GM12878 (cell line): ENCODE data around the gene CACNA1D. TPM values are rescaled to one million over a fixed set of nuclear protein-coding genes. Genes with fewer than 3 reads are reported as not detected.

Experiments used
- ATAC-seq: fragments of 200-7000 bp; cut with Tn5 transposase; 3 replicates; pipeline ENCODE4 v1.9.1; 2020; ENCODE audit warnings: mild to moderate bottlenecking, moderate library complexity
- BruUV-seq: library from RNA; stranded (reverse); fragments of 400-500 nt; replicated peaks from 2 replicates; lab custom pipeline; 2021; lab: Mats Ljungman, UMichigan
- CTCF ChIA-PET: fragments of 300-600 bp; sonication (Branson Sonifier 250); formaldehyde crosslinking; extraction: SDS; loops from one replicate; lab custom pipeline; 2021; ENCODE audit warnings: inconsistent platforms; lab: Yijun Ruan, JAX
- POLR2A ChIA-PET: fragments of 350-600 bp; formaldehyde crosslinking; extraction: SDS; loops from one replicate; lab custom pipeline; 2021; ENCODE audit warnings: inconsistent platforms; lab: Charles Lee
- RAD21 ChIA-PET: fragments of 300-600 bp; sonication (Branson Sonifier 250); formaldehyde crosslinking; loops from one replicate; lab custom pipeline; 2023; ENCODE audit warnings: antibody characterized with exemption; ENCODE audit not compliant: unreplicated experiment; lab: Charles Lee
- SMC1A ChIA-PET: fragments of 300-600 bp; sonication (Branson Sonifier 250); formaldehyde crosslinking; loops from one replicate; lab custom pipeline; 2023; ENCODE audit not compliant: unreplicated experiment, uncharacterized antibody; lab: Charles Lee
- DNase-seq: peaks from one replicate; pipeline ENCODE4 v3.0.0-alpha.2; 2011; ENCODE audit warnings: low read depth, low spot score
- FAIRE-seq: peaks from 3 replicates; lab custom pipeline; 2011; peaks lifted over from hg19 to GRCh38; lab: Jason Lieb, UNC
- H2AFZ ChIP-seq: 2 replicates; pipeline ENCODE4 v1.6.0; 2011; ENCODE audit warnings: low read depth, low read length, control low read depth; ENCODE audit not compliant: control insufficient read depth
- H3K27ac ChIP-seq: 2 replicates; pipeline ENCODE4 v1.5.1; 2011; ENCODE audit warnings: control low read depth; ENCODE audit not compliant: control insufficient read depth, insufficient read depth
- H3K27me3 ChIP-seq, 2 experiments: replicated peaks in 1 of 2; 2 replicates each; pipeline versions ENCODE4 v1.6.0 to v1.6.1; 2011; ENCODE audit warnings: low read length in 1 of 2; ENCODE audit not compliant: control insufficient read depth in 2 of 2, insufficient read depth in 2 of 2
- H3K36me3 ChIP-seq, 2 experiments: 2 replicates each; pipeline ENCODE4 v1.5.1; 2011; ENCODE audit warnings: low read length in 1 of 2; ENCODE audit not compliant: control insufficient read depth in 2 of 2, insufficient read depth in 2 of 2
- H3K4me1 ChIP-seq: 2 replicates; pipeline ENCODE4 v1.6.1; 2011; ENCODE audit warnings: mild to moderate bottlenecking, low read length, moderate library complexity, mixed read lengths; ENCODE audit not compliant: control insufficient read depth, insufficient read depth
- H3K4me2 ChIP-seq: 2 replicates; pipeline ENCODE4 v1.6.0; 2011; ENCODE audit warnings: control low read depth; ENCODE audit not compliant: control insufficient read depth, insufficient read depth
- H3K4me3 ChIP-seq: fragments of 200-600 bp; sonication (generic); 2 replicates; pipeline ENCODE4 v1.5.1; 2016
- H3K79me2 ChIP-seq: 2 replicates; pipeline ENCODE4 v1.6.0; 2011; ENCODE audit warnings: low read length; ENCODE audit not compliant: control insufficient read depth, insufficient read depth
- H3K9ac ChIP-seq: 2 replicates; pipeline ENCODE4 v1.8.0; 2011; ENCODE audit warnings: low read length, control low read depth, mixed read lengths; ENCODE audit not compliant: control insufficient read depth, insufficient read depth
- H3K9me3 ChIP-seq: replicated peaks from 3 replicates; pipeline ENCODE4 v1.5.1; 2011; ENCODE audit warnings: mild to moderate bottlenecking, low read length; ENCODE audit not compliant: control insufficient read depth, insufficient read depth
- H4K20me1 ChIP-seq: 2 replicates; pipeline ENCODE4 v1.6.0; 2011; ENCODE audit not compliant: control insufficient read depth, insufficient read depth
- NRF1 ChIP-seq: conservative IDR thresholded peaks from 2 replicates; pipeline ENCODE4 v1.6.1; 2011; ENCODE audit warnings: mild to moderate bottlenecking, low read depth, low read length, improper control_type of control experiment
- ZBTB33 ChIP-seq: fragments of 450-650 bp; IDR thresholded peaks from 2 replicates; pipeline ENCODE4 v1.6.1; 2017; ENCODE audit warnings: mild to moderate bottlenecking
- WGBS: methylation state at CpG from one replicate; pipeline ENCODE4 v1.1.6; 2016; ENCODE audit warnings: low lambda C conversion rate; ENCODE audit not compliant: insufficient replicate concordance, insufficient coverage; ENCODE audit errors: missing lambda C conversion rate; 5-methylcytosine and 5-hydroxymethylcytosine counted together
- in situ Hi-C: fragments of 300-500 bp; cut with MboI; formaldehyde crosslinking; loops from 9 replicates; pipeline ENCODE4 v1.14.3; 2018; ENCODE audit warnings: mixed read lengths
- intact Hi-C: fragments of 100-400 bp; cut with micrococcal nuclease; formaldehyde crosslinking; loops from one replicate; pipeline ENCODE4 v1.14.2; 2022; ENCODE audit not compliant: unreplicated experiment
- polyA plus RNA-seq, 11 experiments: library from polyadenylated mRNA; depleted of rRNA in 4 of 11; unstranded in 6 of 11; stranded (reverse) in 5 of 11; fragments of >200 nt; fragmentation: Nextera tagmentation in 4 of 11; fragmentation: Illumina TruSeq in 1 of 11; extraction: Ambion mirVana in 4 of 11; extraction: Trizol in 1 of 11; gene quantifications; 1 replicate in 1 of 11; 2 replicates in 10 of 11; pipeline versions ENCODE4 v1.2.1 to v1.2.3, GENCODE V29; 2011 to 2016; ENCODE audit warnings: inconsistent platforms in 2 of 11, missing spikeins in 2 of 11, low read depth in 1 of 11
- total RNA-seq, 4 experiments: library from RNA; depleted of rRNA in 3 of 4; stranded (reverse); fragments of >200 nt in 3 of 4; fragmentation: Illumina TruSeq in 1 of 4; extraction: Trizol in 1 of 4; gene quantifications; 2 replicates each; pipeline versions ENCODE4 v1.2.1 to v1.2.3, GENCODE V29; 2013 to 2021

Gene CACNA1D
- total and polyA plus RNA-seq, 10 of the 15 experiments (the other 5 are each of a cell fraction or from before 2014, with no cell fraction given) = 0.21 to 24.4 (median 1.6) TPM

- Histone ChIP-seq H3K4me3 (no peak overlapping the region), H3K27ac (peak overlapping the region; percentile 92), H3K79me2 (no peaks in the 10 kb centered on the region), H3K9me3 (no peaks in the 10 kb centered on the region), H2AFZ (peak overlapping the region; percentile 58), H3K27me3 (no peaks in the 10 kb centered on the region), H4K20me1 (no peaks in the 10 kb centered on the region), H3K4me2 (peak overlapping the region; percentile 90), H3K36me3 (no peaks in the 10 kb centered on the region), H3K9ac (peak overlapping the region; percentile 61), H3K4me1 (peaks cover 63% of the 10 kb centered on the region)
- intact Hi-C loops (loop anchor here (10.0 kb wide), 1 partner anchor 95 kb away; the partner anchor contains the start of genes CHDH and IL17RB), in situ Hi-C loops (no loop called here)
- CTCF ChIA-PET = no interaction called here
- no peak for DNase-seq
- peak; percentile 50 for ATAC-seq
- RAD21 ChIA-PET = interaction anchor here (1.2 to 3.5 kb wide), 6 partner anchors 17 to 94 kb away, joined by 3 to 17 read pairs (median 8); no protein-coding TSS in a partner anchor
- SMC1A ChIA-PET = interaction anchor here (0.6 to 5.4 kb wide), 6 partner anchors 15 to 98 kb away, joined by 3 to 40 read pairs (median 4); no protein-coding TSS in a partner anchor
- TSS peak; percentile 94 for BruUV-seq
- WGBS = 39% methylated on average over 5 of the region's 5 CpGs
- POLR2A ChIA-PET = interaction anchor here (4.0 kb wide), 1 partner anchor 95 kb away, joined by 19 read pairs; no protein-coding TSS in a partner anchor
- TF ChIP-seq NRF1 (no peak), ZBTB33 (no peak)
- FAIRE-seq = no peak
These were observed 255.0 kb downstream of the CACNA1D start for GRCh38 chr3:53749448-53749847.
